ENCODE results near the gene DYRK1A.

DYRK1A gene

GRCh38 chr21:37414292-37415253 is 48.0 kb downstream of the DYRK1A start:
- TF ChIP-seq CSDC2 (CRISPR knock-in tag; IDR thresholded peaks at IDR 0.05) = no peak
- TF ChIP-seq ZFP3 (CRISPR knock-in tag; IDR thresholded peaks at IDR 0.05) = no peak
- no peak for TF ChIP-seq ZNF565 (CRISPR knock-in tag; conservative IDR thresholded peaks at IDR 0.05; ENCODE audit: low read depth)
- no peak for TF ChIP-seq OSR1 (CRISPR knock-in tag; IDR thresholded peaks at IDR 0.05)
- TF ChIP-seq SNAI2 (CRISPR knock-in tag; IDR thresholded peaks at IDR 0.05) = no peak
- no peak for TF ChIP-seq POU6F1 (CRISPR knock-in tag; IDR thresholded peaks at IDR 0.05; ENCODE audit: borderline replicate concordance, low read depth)
- TF ChIP-seq TCF4 (CRISPR knock-in tag; IDR thresholded peaks at IDR 0.05; ENCODE audit: borderline replicate concordance) = no peak
- no peak for TF ChIP-seq ZFP30 (CRISPR knock-in tag; IDR thresholded peaks at IDR 0.05)
- TF ChIP-seq ZNF70 (CRISPR knock-in tag; IDR thresholded peaks at IDR 0.05) = no peak
- no peak for TF ChIP-seq RARB (CRISPR knock-in tag; IDR thresholded peaks at IDR 0.05)
- TF ChIP-seq ZNF8 (CRISPR knock-in tag; IDR thresholded peaks at IDR 0.05) = no peak
- TF ChIP-seq ARNTL (CRISPR knock-in tag; IDR thresholded peaks at IDR 0.05; ENCODE audit: borderline replicate concordance, low read depth) = no peak
- TF ChIP-seq CSRNP3 (CRISPR knock-in tag; IDR thresholded peaks at IDR 0.05) = no peak
- ATAC-seq = no peak

- ATAC-seq = no peak
Measured at GRCh38 chr21:37415939-37416338, 49.4 kb downstream of the DYRK1A start.

More at GRCh38 chr21:37415939-37416338, 49.4 kb downstream of the DYRK1A start:
- TF ChIP-seq OSR1 (CRISPR knock-in tag; IDR thresholded peaks at IDR 0.05) (no peak), CREB5 (CRISPR knock-in tag; IDR thresholded peaks at IDR 0.05; ENCODE audit: low read depth) (no peak), ESRRG (CRISPR knock-in tag; IDR thresholded peaks at IDR 0.05) (no peak), PATZ1 (CRISPR knock-in tag; IDR thresholded peaks at IDR 0.05; ENCODE audit: borderline replicate concordance) (no peak), POU6F1 (CRISPR knock-in tag; IDR thresholded peaks at IDR 0.05; ENCODE audit: borderline replicate concordance, low read depth) (no peak), ZFP30 (CRISPR knock-in tag; IDR thresholded peaks at IDR 0.05) (no peak)
